Bronchial epithelial cell (primary cell): ENCODE measurements around the gene CEPT1. TPM values are rescaled to one million over a fixed set of nuclear protein-coding genes. Genes with fewer than 3 reads are reported as not detected.

ENCODE experiments used
- DNase-seq: peaks from one replicate; pipeline ENCODE4 v3.0.0-alpha.2; 2010; ENCODE audit warnings: low read depth
- FAIRE-seq: peaks from 2 replicates; lab custom pipeline; 2011; peaks lifted over from hg19 to GRCh38; lab: Jason Lieb, UNC
- H3K27me3 ChIP-seq: 2 replicates; pipeline ENCODE4 v1.5.1; 2011; ENCODE audit warnings: low read length; ENCODE audit not compliant: control insufficient read depth, insufficient read depth
- H3K36me3 ChIP-seq: 2 replicates; pipeline ENCODE4 v1.5.1; 2011; ENCODE audit warnings: low read length; ENCODE audit not compliant: control insufficient read depth, insufficient read depth
- H3K4me3 ChIP-seq: 2 replicates; pipeline ENCODE4 v1.5.1; 2011; ENCODE audit warnings: mild to moderate bottlenecking, low read depth, low read length, control low read depth
- total RNA-seq: library from RNA; depleted of rRNA; stranded (reverse); fragments of >200 nt; gene quantifications from 2 replicates; pipeline ENCODE4 v1.2.1, GENCODE V29; 2014
- TF ChIP-seq, protein P1 (sequence below): IDR thresholded peaks from 2 replicates; pipeline ENCODE4 v1.5.1; 2011; ENCODE audit warnings: mild to moderate bottlenecking, moderate library complexity, low read length, control low read depth, inconsistent platforms; ENCODE audit not compliant: insufficient read depth, severe bottlenecking

Gene CEPT1
- total RNA-seq, 1 donor from 2014 or later, result 49.5 TPM

DNA sequence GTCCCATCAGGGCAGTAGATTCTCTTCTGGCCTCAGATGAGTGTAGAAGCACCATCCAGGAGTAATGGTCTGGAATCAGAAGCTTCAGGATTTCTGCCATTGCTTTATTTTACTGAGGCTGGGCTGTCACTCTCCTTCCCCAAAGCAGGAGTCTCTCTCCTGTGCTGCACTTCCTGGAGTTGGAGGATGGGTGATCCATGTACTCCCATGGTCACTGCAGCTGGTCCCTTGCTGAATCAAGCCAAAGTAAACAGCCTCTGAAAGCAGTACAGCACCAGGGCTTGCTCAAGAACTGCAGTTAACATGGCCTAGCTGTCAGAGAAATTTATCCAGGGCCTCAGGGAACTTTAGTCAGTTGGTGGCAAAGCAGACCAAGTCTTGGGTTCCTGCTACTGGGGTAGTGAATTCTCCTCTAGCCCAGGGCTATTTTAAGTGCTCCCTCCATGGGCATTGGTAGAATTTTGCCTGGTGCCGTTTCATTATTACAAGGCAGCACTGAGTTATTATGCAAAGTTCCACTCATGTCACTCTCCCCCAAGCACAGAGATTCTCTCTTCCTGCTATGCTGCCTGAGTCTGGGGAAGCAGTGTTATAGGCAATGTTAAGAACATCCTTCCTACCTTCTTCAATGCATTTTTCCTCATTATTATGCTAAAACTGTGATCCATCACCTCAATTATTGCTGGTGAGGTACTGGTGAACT, 29.7 kb upstream of the CEPT1 start:
- Histone ChIP-seq H3K4me3 (no peak overlapping the region), H3K27me3 (no peaks in the 10 kb centered on the region), H3K36me3 (no peaks in the 10 kb centered on the region)
- TF ChIP-seq, protein P1, sequence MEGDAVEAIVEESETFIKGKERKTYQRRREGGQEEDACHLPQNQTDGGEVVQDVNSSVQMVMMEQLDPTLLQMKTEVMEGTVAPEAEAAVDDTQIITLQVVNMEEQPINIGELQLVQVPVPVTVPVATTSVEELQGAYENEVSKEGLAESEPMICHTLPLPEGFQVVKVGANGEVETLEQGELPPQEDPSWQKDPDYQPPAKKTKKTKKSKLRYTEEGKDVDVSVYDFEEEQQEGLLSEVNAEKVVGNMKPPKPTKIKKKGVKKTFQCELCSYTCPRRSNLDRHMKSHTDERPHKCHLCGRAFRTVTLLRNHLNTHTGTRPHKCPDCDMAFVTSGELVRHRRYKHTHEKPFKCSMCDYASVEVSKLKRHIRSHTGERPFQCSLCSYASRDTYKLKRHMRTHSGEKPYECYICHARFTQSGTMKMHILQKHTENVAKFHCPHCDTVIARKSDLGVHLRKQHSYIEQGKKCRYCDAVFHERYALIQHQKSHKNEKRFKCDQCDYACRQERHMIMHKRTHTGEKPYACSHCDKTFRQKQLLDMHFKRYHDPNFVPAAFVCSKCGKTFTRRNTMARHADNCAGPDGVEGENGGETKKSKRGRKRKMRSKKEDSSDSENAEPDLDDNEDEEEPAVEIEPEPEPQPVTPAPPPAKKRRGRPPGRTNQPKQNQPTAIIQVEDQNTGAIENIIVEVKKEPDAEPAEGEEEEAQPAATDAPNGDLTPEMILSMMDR, result no peak
- DNase-seq (peak; percentile 2), FAIRE-seq (peak; percentile 23)

DNA sequence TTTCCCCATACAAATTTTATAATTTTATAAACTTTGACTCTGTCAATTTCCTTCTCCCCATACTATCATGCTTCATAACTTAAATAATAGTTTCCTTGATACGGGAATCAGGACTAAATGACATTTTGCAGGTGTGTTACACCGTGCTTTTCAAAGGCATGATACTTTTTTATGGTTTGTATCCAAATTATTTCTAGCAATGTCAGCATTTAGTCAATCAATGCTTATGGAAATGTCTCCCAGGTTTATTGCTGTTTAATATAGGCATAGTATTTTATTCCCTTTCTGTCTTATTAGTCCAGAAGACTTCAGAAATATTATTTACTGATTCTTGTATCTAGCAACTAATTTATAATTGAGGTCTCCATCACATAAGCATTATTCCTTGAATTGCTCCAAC, 23.5 kb upstream of the CEPT1 start:
- TF ChIP-seq, protein P1, result no peak
- DNase-seq (no peak), FAIRE-seq (no peak)
- H3K27me3 ChIP-seq, result no peaks in the 10 kb centered on the region
- peaks cover 4% of the 10 kb centered on the region for H3K36me3 ChIP-seq
- H3K4me3 ChIP-seq, result no peak overlapping the region

DNA sequence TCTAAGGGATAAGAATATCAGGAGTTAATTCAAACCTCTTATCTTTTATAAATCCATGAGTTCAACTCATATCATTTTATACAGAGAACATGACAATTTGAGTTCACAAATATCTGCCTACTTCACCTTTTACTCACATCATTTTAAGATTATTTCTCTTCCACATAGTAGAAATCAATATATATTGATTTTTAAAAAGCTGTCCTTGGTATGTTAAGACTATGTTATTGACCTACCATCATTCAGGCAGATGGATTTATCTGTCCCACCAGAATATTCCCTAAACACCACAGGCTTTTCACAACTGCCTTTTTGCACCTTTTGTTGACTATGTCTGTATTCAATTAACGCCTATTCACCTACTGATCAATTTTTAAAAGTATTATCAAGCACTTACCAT, 13.7 kb upstream of the CEPT1 start:
- Histone ChIP-seq H3K4me3 (no peak overlapping the region), H3K27me3 (no peaks in the 10 kb centered on the region), H3K36me3 (peaks cover 1% of the 10 kb centered on the region)
- TF ChIP-seq, protein P1, result no peak
- DNase-seq (no peak), FAIRE-seq (no peak)

DNA sequence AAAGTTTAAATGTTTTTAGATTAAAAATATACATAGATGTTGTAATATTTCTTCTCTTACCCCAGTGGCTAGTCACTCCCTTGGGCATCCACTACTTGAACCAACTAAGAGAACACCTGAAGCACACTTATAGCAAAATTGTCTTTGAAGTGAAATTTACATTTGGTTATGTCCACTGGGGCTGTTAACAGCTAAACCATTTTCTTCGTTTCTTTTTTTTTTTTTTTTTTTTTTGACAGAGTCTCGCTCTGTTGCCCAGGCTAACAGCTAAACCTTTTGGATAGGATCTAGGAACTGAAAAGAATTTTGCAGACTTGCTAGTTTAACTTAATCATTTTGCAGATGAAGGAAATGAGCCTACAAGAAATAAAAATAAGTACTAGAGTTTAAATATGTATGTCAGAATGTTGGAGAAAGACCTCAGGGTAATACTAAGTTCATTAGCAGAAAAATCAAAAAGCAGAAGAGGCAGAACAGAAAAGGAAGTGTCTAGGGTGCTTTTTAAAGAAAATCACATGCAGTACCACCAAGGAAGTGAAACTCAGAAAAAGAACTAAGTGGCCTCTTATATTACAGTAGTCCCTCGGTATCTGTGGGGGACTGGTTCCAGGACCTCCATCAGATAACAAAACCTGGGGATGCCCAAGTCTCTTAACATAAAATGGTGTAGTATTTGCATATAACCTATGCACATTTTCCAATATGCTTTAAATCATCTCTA, 11.9 kb upstream of the CEPT1 start:
- Histone ChIP-seq H3K4me3 (no peak overlapping the region), H3K27me3 (no peaks in the 10 kb centered on the region), H3K36me3 (peaks cover 1% of the 10 kb centered on the region)
- TF ChIP-seq, protein P1, result no peak
- DNase-seq (no peak), FAIRE-seq (no peak)

DNA sequence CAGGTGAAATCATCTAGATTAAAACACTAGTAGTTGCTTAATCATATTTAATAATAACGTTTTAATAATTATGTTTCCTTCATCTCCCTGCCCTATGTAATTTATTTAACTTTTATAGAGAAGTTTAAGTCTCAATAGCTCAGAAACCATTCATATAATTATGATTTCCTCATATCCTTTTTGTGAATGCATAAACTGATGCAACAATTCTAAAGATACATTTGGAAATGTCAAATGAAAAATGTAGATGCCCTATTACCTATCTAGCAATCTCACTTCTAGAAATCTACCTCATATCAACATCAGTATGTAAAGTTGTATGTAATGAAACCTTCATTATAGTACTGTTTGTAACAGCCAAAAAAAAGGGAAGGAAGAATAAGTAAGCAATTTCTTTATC, 10.6 kb upstream of the CEPT1 start:
- Histone ChIP-seq H3K27me3 (no peaks in the 10 kb centered on the region), H3K4me3 (no peak overlapping the region), H3K36me3 (peaks cover 1% of the 10 kb centered on the region)
- DNase-seq, result no peak
- TF ChIP-seq, protein P1, result no peak
- no peak for FAIRE-seq
